ENCODE measurements around the gene ARHGAP27.
"Not testable (repeated sequence)": the region's sequence is repeated elsewhere in the genome, so short reads cannot be mapped to it uniquely, and the experiment has no call there.

ARHGAP27 gene, protein sequence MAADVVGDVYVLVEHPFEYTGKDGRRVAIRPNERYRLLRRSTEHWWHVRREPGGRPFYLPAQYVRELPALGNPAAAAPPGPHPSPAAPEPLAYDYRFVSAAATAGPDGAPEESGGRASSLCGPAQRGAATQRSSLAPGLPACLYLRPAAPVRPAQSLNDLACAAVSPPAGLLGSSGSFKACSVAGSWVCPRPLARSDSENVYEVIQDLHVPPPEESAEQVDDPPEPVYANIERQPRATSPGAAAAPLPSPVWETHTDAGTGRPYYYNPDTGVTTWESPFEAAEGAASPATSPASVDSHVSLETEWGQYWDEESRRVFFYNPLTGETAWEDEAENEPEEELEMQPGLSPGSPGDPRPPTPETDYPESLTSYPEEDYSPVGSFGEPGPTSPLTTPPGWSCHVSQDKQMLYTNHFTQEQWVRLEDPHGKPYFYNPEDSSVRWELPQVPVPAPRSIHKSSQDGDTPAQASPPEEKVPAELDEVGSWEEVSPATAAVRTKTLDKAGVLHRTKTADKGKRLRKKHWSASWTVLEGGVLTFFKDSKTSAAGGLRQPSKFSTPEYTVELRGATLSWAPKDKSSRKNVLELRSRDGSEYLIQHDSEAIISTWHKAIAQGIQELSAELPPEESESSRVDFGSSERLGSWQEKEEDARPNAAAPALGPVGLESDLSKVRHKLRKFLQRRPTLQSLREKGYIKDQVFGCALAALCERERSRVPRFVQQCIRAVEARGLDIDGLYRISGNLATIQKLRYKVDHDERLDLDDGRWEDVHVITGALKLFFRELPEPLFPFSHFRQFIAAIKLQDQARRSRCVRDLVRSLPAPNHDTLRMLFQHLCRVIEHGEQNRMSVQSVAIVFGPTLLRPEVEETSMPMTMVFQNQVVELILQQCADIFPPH

DNA sequence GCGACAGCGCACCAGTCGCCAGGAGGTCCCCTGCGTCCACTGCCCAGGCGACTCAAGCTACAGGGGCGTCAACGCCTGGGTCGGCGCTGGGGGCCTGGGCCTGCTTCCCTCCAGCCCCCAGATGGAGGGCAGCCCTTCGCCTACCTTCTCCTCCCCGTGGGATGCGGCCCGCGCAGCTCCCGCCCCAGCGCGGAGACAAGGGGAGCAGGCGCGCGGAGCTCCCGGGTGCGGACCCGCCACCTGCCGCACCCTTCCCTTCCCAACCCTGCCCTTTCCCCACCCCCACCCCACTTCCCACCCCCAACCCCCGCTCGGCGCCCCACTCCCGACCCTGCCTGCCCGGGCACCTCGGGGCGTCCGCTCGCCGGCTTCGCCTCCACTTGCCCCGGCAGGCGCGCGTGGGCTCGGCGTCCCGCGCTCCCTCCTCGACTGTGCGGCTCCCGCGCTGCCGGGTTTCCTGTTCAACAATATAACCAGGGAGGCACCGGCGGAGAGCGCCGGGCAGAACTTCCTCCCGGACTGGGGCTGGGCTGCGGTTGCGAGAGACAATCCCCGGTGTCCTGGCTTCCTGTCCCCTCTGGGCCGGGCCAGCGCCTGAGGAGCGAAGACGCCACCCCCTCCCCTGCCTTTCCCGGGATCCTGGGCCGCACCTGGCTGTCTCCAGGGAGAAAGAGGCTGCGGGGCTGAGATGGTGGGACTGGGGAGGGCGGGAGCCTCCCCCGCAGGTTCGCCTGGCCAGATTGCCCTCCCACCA, at the start of gene ARHGAP27:
Gene ARHGAP27, minus strand, starts transcription at position 466 of the 754 bp plus-strand sequence. CDS start 2,591 bp downstream, outside the sequence.
- peaks cover 13% of the 10 kb centered on the region for H3K36me3 ChIP-seq (ENCODE audit: control insufficient read depth, insufficient read depth, low read length)
- peaks cover 18% of the 10 kb centered on the region for H3K27me3 ChIP-seq (ENCODE audit: control insufficient read depth, insufficient read depth, low read length)
- no peak within 1 kb of the TSS for H3K27ac ChIP-seq (ENCODE audit: low read depth, low read length)
- peak within 1 kb of the TSS; percentile 89 for H3K4me3 ChIP-seq (ENCODE audit: low read length)
- peaks cover 3% of the 10 kb centered on the region for H3K4me1 ChIP-seq (ENCODE audit: control insufficient read depth, insufficient read depth, low read length)
- H3K9ac ChIP-seq (ENCODE audit: low read length) = peak within 1 kb of the TSS; percentile 77

DNA sequence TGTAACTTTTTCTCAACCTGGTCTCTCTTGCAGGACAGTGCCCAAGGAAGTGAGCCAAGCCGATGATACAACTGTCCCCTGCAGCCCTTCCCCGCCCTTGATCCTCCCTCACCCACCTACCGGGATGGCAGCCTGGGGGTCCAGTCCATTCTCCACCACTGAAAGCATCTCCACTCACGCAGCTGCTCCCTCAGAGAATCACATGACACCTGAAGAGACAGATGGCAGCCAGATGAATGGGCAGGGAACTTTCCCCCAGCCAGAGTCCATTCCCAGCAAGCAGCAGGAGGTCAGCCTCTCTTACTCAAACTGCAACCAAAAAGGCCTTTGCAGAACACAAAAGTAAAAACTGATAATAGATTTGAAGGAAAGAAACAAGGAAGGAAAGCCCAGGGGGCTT, 49.6 kb upstream of the ARHGAP27 start:
- H3K27ac ChIP-seq (ENCODE audit: low read depth, low read length); H3K36me3 ChIP-seq (ENCODE audit: control insufficient read depth, insufficient read depth, low read length); H3K27me3 ChIP-seq (ENCODE audit: control insufficient read depth, insufficient read depth, low read length); H3K4me3 ChIP-seq (ENCODE audit: low read length); H3K4me1 ChIP-seq (ENCODE audit: control insufficient read depth, insufficient read depth, low read length); H3K9ac ChIP-seq (ENCODE audit: low read length): not testable (repeated sequence)

DNA sequence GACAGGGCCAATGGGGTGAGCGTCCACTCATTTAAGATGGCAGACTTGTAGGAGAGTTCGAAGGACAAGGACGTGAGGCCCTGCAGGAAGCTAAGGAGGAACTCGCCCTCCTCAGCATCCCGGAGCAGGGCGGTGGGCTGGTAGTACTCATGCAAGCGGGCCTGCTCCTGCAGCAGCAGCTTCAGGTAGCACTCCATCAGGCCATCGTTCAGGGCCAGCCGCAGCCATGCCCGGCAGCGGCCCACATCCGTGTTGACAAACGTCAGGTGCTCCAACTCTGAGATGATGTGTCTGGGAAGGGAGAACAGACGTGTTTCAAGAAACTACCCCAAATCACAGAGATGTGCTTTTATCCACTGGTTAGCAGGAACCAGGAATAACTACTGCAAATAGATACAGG, 42.8 kb upstream of the ARHGAP27 start:
- H3K27me3 ChIP-seq (ENCODE audit: control insufficient read depth, insufficient read depth, low read length); H3K36me3 ChIP-seq (ENCODE audit: control insufficient read depth, insufficient read depth, low read length); H3K4me3 ChIP-seq (ENCODE audit: low read length); H3K27ac ChIP-seq (ENCODE audit: low read depth, low read length); H3K4me1 ChIP-seq (ENCODE audit: control insufficient read depth, insufficient read depth, low read length); H3K9ac ChIP-seq (ENCODE audit: low read length): not testable (repeated sequence)

DNA sequence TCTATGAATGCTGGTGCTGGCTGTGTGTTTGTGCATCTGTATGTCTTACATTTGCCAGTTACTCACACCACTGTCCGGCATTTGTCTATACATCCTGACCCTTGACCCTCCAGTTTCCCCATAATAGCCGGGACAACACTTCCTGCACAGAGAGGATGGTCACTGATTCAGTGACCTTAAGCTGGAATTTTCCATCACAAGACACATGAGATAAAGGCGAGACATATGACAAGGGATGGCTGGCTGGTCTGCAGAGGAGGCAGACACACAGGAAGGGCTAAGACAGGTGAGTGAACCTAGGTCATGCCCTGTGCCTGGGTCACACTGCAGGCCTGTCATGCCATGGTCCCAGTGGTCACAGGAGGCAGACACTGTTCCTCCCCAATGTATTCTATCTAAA, 39.6 kb upstream of the ARHGAP27 start:
- not testable (repeated sequence) for H3K27me3 ChIP-seq (ENCODE audit: control insufficient read depth, insufficient read depth, low read length); H3K4me1 ChIP-seq (ENCODE audit: control insufficient read depth, insufficient read depth, low read length); H3K27ac ChIP-seq (ENCODE audit: low read depth, low read length); H3K4me3 ChIP-seq (ENCODE audit: low read length); H3K9ac ChIP-seq (ENCODE audit: low read length); H3K36me3 ChIP-seq (ENCODE audit: control insufficient read depth, insufficient read depth, low read length)

DNA sequence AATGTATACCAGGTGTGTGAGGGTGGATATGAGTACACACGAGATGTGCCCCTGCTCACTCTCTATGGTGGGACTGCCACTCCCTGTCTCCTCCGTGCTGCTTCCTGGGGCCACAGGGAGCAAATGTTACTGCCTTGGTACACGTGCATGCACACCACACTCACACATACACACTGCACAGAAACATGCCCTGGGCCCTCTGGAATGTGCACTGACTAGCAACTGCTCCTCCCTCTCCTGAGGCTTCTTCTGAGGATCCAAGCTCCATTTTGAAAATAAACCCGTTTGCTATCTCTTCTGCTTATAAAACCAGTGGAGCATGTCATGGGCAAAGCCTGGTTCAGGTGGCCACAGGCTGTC, 36.5 kb upstream of the ARHGAP27 start:
- H3K36me3 ChIP-seq (ENCODE audit: control insufficient read depth, insufficient read depth, low read length) = not testable (repeated sequence)

DNA sequence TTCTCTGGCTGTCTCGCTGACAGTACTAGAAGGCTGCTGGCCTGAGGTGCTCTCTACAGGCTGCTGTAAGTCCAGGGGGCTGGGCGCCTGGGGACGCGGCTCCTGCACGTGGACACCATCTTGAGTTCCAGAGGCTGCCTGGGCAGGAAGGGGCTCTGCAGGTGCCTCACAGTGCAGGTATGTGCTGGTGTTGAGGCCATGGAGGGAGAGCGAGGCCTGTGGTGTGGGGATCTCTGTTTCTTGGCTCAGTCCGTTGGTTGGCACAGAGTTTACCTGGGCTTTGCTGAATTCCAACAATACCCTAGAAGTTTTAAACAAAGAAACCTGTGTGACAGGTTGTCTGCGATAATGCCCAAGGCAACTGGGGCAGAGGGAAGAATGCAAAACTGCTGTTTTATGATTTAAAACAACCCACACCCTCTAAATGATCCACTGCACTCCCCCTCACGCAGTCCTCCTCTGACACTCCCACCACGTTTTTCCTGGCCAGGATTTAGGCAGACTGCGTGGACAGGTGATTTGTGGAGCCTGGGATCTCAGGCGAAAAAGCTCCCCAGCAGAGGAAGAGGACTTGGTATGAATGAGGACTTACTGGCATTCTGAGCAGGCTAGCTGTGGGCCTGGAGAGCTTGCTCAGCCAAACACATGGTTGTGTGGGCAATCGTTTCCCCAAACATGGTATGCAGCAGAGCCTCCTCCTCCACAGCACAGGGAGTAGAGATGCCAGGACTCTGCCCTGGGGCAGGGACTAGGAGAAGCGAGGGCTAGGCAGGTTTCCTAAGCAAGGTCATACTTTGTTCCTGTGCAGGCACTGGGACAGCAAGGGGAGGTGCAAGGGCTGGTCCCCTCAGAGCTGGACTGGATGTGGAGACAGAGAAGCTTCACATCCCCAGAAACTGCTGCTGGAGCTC, 35.9 kb upstream of the ARHGAP27 start:
- H3K27me3 ChIP-seq (ENCODE audit: control insufficient read depth, insufficient read depth, low read length); H3K4me3 ChIP-seq (ENCODE audit: low read length); H3K36me3 ChIP-seq (ENCODE audit: control insufficient read depth, insufficient read depth, low read length); H3K4me1 ChIP-seq (ENCODE audit: control insufficient read depth, insufficient read depth, low read length); H3K9ac ChIP-seq (ENCODE audit: low read length); H3K27ac ChIP-seq (ENCODE audit: low read depth, low read length): not testable (repeated sequence)

More for the DNA sequence above, 36.5 kb upstream of the ARHGAP27 start:
- not testable (repeated sequence) for H3K4me3 ChIP-seq (ENCODE audit: low read length); H3K27ac ChIP-seq (ENCODE audit: low read depth, low read length); H3K27me3 ChIP-seq (ENCODE audit: control insufficient read depth, insufficient read depth, low read length); H3K9ac ChIP-seq (ENCODE audit: low read length); H3K4me1 ChIP-seq (ENCODE audit: control insufficient read depth, insufficient read depth, low read length)

DNA sequence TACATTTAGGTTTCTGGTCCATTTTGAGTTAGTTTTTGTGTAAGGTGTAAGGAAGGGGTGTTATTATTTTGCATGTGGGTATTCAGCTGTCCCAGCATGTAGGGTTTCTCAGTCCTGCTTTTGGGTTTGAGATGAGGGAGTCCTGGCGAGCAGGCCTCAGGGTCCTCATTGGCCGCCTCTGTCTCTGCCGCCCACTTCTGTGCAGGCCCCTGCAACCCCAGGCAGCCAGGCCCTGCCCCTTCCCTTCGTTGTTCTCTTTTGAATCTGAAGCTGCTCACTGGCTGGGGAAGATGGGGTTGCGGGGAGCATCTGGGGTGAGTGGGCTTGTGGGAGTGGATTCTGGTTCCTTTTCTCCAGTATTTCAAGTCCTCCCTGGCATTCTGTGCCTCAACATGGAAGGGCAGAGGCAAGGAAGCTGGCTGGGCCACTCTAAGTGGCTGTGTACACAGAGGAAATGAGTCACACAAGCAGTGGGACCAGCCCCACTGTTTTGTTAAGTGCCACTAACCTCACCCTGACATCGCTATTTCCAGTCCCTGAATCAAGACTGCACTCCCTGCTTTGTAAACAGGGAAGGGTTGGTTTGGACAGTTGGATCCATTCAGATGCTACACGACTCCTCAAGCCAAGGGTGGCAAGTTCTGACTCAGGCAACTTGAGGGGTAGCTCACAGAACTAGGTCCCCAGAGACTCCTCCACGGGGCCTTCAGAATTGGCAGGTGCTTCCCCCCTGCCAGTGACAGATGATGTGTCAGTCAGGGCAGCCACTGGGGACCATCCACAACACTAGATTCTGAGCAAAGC, 29.1 kb upstream of the ARHGAP27 start:
- H3K9ac ChIP-seq (ENCODE audit: low read length); H3K36me3 ChIP-seq (ENCODE audit: control insufficient read depth, insufficient read depth, low read length); H3K4me3 ChIP-seq (ENCODE audit: low read length); H3K27me3 ChIP-seq (ENCODE audit: control insufficient read depth, insufficient read depth, low read length); H3K27ac ChIP-seq (ENCODE audit: low read depth, low read length); H3K4me1 ChIP-seq (ENCODE audit: control insufficient read depth, insufficient read depth, low read length): not testable (repeated sequence)

DNA sequence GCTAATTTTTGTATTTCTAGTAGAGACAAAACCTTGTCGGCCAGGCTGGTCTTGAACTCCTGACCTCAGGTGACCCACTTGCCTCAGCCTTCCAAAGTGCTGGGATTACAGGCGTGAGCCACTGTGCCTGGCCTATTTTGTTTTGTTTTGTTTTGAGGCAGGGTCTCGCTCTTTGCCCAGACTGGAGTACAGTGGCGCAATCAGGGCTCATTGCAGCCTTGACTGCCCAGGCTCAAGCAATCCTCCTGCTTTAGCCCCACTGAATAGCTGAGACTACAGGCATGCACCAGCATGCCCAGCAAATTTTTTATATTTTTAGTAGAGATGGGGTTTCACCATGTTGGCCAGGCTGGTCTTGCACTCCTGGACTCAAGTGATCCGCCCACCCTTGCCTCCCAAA, 27.8 kb upstream of the ARHGAP27 start:
- not testable (repeated sequence) for H3K27ac ChIP-seq (ENCODE audit: low read depth, low read length)

DNA sequence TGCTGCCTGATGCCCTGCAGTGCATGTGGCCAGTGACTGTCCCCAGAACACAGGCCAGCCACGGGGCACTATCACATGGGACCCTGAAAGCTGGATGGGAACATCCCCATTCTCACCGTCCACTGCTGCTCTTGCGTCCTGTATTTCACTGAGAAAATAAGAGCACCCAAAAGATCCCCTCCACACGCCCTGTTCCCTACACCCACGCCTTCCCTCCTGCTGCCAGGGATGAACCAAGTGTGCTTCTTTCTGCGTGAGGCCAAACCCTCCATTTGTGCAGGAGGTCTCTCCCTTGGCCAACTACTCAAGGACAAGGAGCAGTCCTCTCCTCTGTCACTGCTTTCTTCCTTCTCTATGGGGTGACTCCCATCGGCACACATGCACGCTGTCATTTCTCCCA, 21.7 kb upstream of the ARHGAP27 start:
- H3K36me3 ChIP-seq (ENCODE audit: control insufficient read depth, insufficient read depth, low read length); H3K27me3 ChIP-seq (ENCODE audit: control insufficient read depth, insufficient read depth, low read length); H3K9ac ChIP-seq (ENCODE audit: low read length); H3K27ac ChIP-seq (ENCODE audit: low read depth, low read length); H3K4me1 ChIP-seq (ENCODE audit: control insufficient read depth, insufficient read depth, low read length); H3K4me3 ChIP-seq (ENCODE audit: low read length): not testable (repeated sequence)

More for the DNA sequence above, 27.8 kb upstream of the ARHGAP27 start:
- not testable (repeated sequence) for H3K36me3 ChIP-seq (ENCODE audit: control insufficient read depth, insufficient read depth, low read length); H3K4me3 ChIP-seq (ENCODE audit: low read length); H3K4me1 ChIP-seq (ENCODE audit: control insufficient read depth, insufficient read depth, low read length); H3K27me3 ChIP-seq (ENCODE audit: control insufficient read depth, insufficient read depth, low read length); H3K9ac ChIP-seq (ENCODE audit: low read length)

DNA sequence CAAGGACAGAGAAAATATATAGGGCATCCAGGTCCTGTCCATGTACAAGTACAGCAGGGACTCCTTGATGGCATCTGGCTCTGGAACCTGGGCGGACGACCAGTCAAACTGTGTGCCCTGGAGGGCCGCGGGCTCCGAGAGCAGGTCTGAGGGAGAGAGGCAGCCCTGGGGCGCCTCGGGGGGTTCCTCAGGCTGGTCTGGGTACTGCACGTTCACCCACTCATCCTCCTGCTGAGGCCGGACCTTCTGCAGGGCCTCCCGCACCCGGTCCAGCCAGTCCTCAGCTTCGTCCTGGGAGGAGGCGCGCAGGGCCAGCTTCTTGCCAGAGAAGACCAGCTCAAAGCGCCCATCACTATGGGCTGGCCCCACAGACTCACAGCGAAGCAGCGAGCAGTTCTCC, 21.1 kb upstream of the ARHGAP27 start:
- not testable (repeated sequence) for H3K9ac ChIP-seq (ENCODE audit: low read length); H3K4me3 ChIP-seq (ENCODE audit: low read length); H3K36me3 ChIP-seq (ENCODE audit: control insufficient read depth, insufficient read depth, low read length); H3K27me3 ChIP-seq (ENCODE audit: control insufficient read depth, insufficient read depth, low read length); H3K4me1 ChIP-seq (ENCODE audit: control insufficient read depth, insufficient read depth, low read length); H3K27ac ChIP-seq (ENCODE audit: low read depth, low read length)

DNA sequence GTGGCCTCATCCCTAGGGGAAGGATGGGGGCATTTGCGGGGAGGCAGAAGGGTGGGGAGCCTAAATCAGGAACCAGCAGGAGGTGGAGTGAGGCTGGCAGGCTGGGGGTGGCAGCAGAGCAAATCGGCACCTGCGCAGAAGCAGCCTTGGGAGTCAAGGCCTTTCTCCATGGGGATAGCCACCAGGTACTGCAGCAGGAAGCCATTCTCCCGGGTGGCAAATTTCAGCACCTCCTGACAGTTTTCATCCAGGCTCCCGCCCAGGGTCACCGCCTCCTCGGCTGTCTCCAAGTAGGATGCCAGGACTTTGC, 20.5 kb upstream of the ARHGAP27 start:
- not testable (repeated sequence) for H3K27ac ChIP-seq (ENCODE audit: low read depth, low read length)

More for the DNA sequence above, 20.5 kb upstream of the ARHGAP27 start:
- H3K4me1 ChIP-seq (ENCODE audit: control insufficient read depth, insufficient read depth, low read length); H3K27me3 ChIP-seq (ENCODE audit: control insufficient read depth, insufficient read depth, low read length); H3K36me3 ChIP-seq (ENCODE audit: control insufficient read depth, insufficient read depth, low read length); H3K4me3 ChIP-seq (ENCODE audit: low read length); H3K9ac ChIP-seq (ENCODE audit: low read length): not testable (repeated sequence)
